ENCODE data around the gene HDHD2.

The HDHD2 gene

GRCh38 chr18:47146206-47146605 lies 4.1 kb downstream of the HDHD2 start:
- no peak for DNase-seq (ENCODE audit: low read depth)

- no peak for DNase-seq (ENCODE audit: low read depth)
These were observed 6.3 kb downstream of the HDHD2 start for GRCh38 chr18:47143899-47144485.

GRCh38 chr18:47143153-47143552 lies 7.1 kb downstream of the HDHD2 start:
- no peak for DNase-seq (ENCODE audit: low read depth)

- DNase-seq (ENCODE audit: low read depth) = no peak
These were observed 9.0 kb downstream of the HDHD2 start for GRCh38 chr18:47141289-47141688.

GRCh38 chr18:47121146-47121545 lies 29.2 kb downstream of the HDHD2 start:
- no peak for DNase-seq (ENCODE audit: low read depth)

GRCh38 chr18:47120428-47120827 lies 29.9 kb downstream of the HDHD2 start:
- no peak for DNase-seq (ENCODE audit: low read depth)

GRCh38 chr18:47118981-47119380 lies 31.3 kb downstream of the HDHD2 start:
- peak; percentile 73 for DNase-seq (ENCODE audit: low read depth)

GRCh38 chr18:47115205-47115604 lies 35.1 kb downstream of the HDHD2 start:
- DNase-seq (ENCODE audit: low read depth) = no peak

- peak; percentile 82 for DNase-seq (ENCODE audit: low read depth)
These were observed 36.3 kb downstream of the HDHD2 start for GRCh38 chr18:47113796-47114540.

GRCh38 chr18:47110492-47111274 lies 39.6 kb downstream of the HDHD2 start:
- no peak for DNase-seq (ENCODE audit: low read depth)

GRCh38 chr18:47109720-47110119 lies 40.6 kb downstream of the HDHD2 start:
- DNase-seq (ENCODE audit: low read depth) = no peak

GRCh38 chr18:47108998-47109405 lies 41.3 kb downstream of the HDHD2 start:
- no peak for DNase-seq (ENCODE audit: low read depth)

- no peak for DNase-seq (ENCODE audit: low read depth)
These were observed 41.9 kb downstream of the HDHD2 start for GRCh38 chr18:47108373-47108772.

GRCh38 chr18:47100212-47100831 lies 50.0 kb downstream of the HDHD2 start:
- DNase-seq (ENCODE audit: low read depth) = peak; percentile 16

GRCh38 chr18:47095810-47096209 lies 54.5 kb downstream of the HDHD2 start:
- no peak for DNase-seq (ENCODE audit: low read depth)

- DNase-seq (ENCODE audit: low read depth) = no peak
These were observed 62.6 kb downstream of the HDHD2 start for GRCh38 chr18:47087676-47088075.

GRCh38 chr18:47081578-47081977 lies 68.7 kb downstream of the HDHD2 start:
- DNase-seq (ENCODE audit: low read depth) = no peak

GRCh38 chr18:47080872-47081271 lies 69.4 kb downstream of the HDHD2 start:
- no peak for DNase-seq (ENCODE audit: low read depth)

GRCh38 chr18:47077111-47077510 lies 73.2 kb downstream of the HDHD2 start:
- no peak for DNase-seq (ENCODE audit: low read depth)

- no peak for DNase-seq (ENCODE audit: low read depth)
These were observed 75.0 kb downstream of the HDHD2 start for GRCh38 chr18:47075098-47075883.

GRCh38 chr18:47067648-47068047 lies 82.7 kb downstream of the HDHD2 start:
- no peak for DNase-seq (ENCODE audit: low read depth)

- no peak for DNase-seq (ENCODE audit: low read depth)
These were observed 87.2 kb downstream of the HDHD2 start for GRCh38 chr18:47063096-47063495.
